Measurements from ENCODE around the gene TOE1. TPM values are rescaled to one million over a fixed set of nuclear protein-coding genes. Genes with fewer than 3 reads are reported as not detected.

The TOE1 gene
- polyA plus RNA-seq, 1 of the 3 experiments (the other 2 are of a cell fraction): 19.1 TPM

GRCh38 chr1:45329445-45329844 is 10.5 kb upstream of the TOE1 start (continued):
- no peak for TF ChIP-seq REST (IDR thresholded peaks at IDR 0.05; ENCODE audit: low read depth, low read length)
- no peak for TF ChIP-seq RCOR1 (IDR thresholded peaks at IDR 0.05; ENCODE audit: low read length)
- no peak for TF ChIP-seq ELF1 (IDR thresholded peaks at IDR 0.05)
- TF ChIP-seq NRF1 (IDR thresholded peaks at IDR 0.05; ENCODE audit: low read depth, low read length): no peak
- TF ChIP-seq PBX3 (IDR thresholded peaks at IDR 0.05): no peak
- no peak for TF ChIP-seq RAD21 (IDR thresholded peaks at IDR 0.05; ENCODE audit: low read length)
- no peak for TF ChIP-seq JUND (IDR thresholded peaks at IDR 0.05)

- Histone ChIP-seq H3K9me2 (no peaks in the 10 kb centered on the region), H2AFZ (ENCODE audit: low read depth) (no peak overlapping the region), H4K20me1 (ENCODE audit: insufficient read depth) (no peaks in the 10 kb centered on the region), H3K4me3 (ENCODE audit: low read depth in 2 of 2, low read length in 1 of 2) (no peak overlapping the region), H3K79me2 (ENCODE audit: insufficient read depth) (no peaks in the 10 kb centered on the region), H3K27me3 (ENCODE audit: insufficient read depth) (no peaks in the 10 kb centered on the region), H3K4me2 (no peak overlapping the region), H3K36me3 (replicated peaks in 1 of 2; ENCODE audit: control insufficient read depth in 1 of 2, insufficient read depth in 2 of 2, low read length in 1 of 2) (peaks cover 3 to 28% of the 10 kb centered on the region in 2 experiments), H3K27ac (ENCODE audit: low read depth in 2 of 2, low read length in 1 of 2) (no peak overlapping the region; a peak in 1 of 4 replicates), H3F3A (replicated peaks; ENCODE audit: insufficient read depth) (no peaks in the 10 kb centered on the region), H3K4me1 (ENCODE audit: control insufficient read depth in 1 of 2, insufficient read depth in 2 of 2, low read depth in 1 of 2, low read length in 1 of 2) (peaks cover 0 to 8% of the 10 kb centered on the region in 2 experiments; a peak in 1 of 4 replicates), H3K9me3 (no peaks in the 10 kb centered on the region), H3K9ac (no peak overlapping the region)
- no peak for DNase-seq
- POLR2A ChIA-PET: no interaction called here
- 97% methylated on average over 6 of the region's 18 CpGs for WGBS (ENCODE audit: low lambda C conversion rate)
- no peak for TF ChIP-seq NRF1 (IDR thresholded peaks at IDR 0.05; ENCODE audit: low read depth, low read length)
- no peak for TF ChIP-seq FOXJ3 (CRISPR knock-in tag; IDR thresholded peaks at IDR 0.05)
- TF ChIP-seq REST (IDR thresholded peaks at IDR 0.05; ENCODE audit: low read depth, low read length): no peak
- no peak for TF ChIP-seq TEAD4 (IDR thresholded peaks at IDR 0.05; ENCODE audit: borderline replicate concordance, insufficient read depth)
- no peak for TF ChIP-seq MEF2A (IDR thresholded peaks at IDR 0.05; ENCODE audit: borderline replicate concordance, low read depth)
- CTCF ChIA-PET: interaction anchor here (1.0 kb wide), 1 partner anchor 134 kb away, joined by 3 read pairs; no protein-coding TSS in a partner anchor
Measured at GRCh38 chr1:45331436-45332345, 8.3 kb upstream of the TOE1 start.

Measured in SK-N-SH (cell line).